Chondrocyte (in vitro differentiated cells): ENCODE results near the gene PACC1. TPM values are rescaled to one million over a fixed set of nuclear protein-coding genes. Genes with fewer than 3 reads are reported as not detected.
"Not testable (repeated sequence)": the region's sequence is repeated elsewhere in the genome, so short reads cannot be mapped to it uniquely, and the experiment has no call there.

ENCODE experiments used
- DNase-seq: peaks from one replicate; pipeline ENCODE4 v3.0.0; 2021; ENCODE audit warnings: mixed read lengths, low spot score
- H3K27ac Mint-ChIP-seq: one replicate; pipeline ENCODE4 v1.8.0; 2021; ENCODE audit warnings: mild to moderate bottlenecking, moderate library complexity, mixed read lengths; ENCODE audit not compliant: unreplicated experiment
- H3K27me3 Mint-ChIP-seq: 2 replicates; pipeline ENCODE4 v1.8.0; 2021; ENCODE audit warnings: low read depth, mixed read lengths
- H3K36me3 Mint-ChIP-seq: 2 replicates; pipeline ENCODE4 v1.8.0; 2021; ENCODE audit warnings: low read depth, mixed read lengths
- H3K4me1 Mint-ChIP-seq: 2 replicates; pipeline ENCODE4 v1.8.0; 2021; ENCODE audit warnings: low read depth, mild to moderate bottlenecking, mixed read lengths
- H3K4me3 Mint-ChIP-seq: one replicate; pipeline ENCODE4 v1.8.0; 2021; ENCODE audit warnings: mild to moderate bottlenecking, moderate library complexity, mixed read lengths; ENCODE audit not compliant: unreplicated experiment
- H3K9me3 Mint-ChIP-seq: 2 replicates; pipeline ENCODE4 v1.8.0; 2021; ENCODE audit warnings: low read depth, mixed read lengths
- CTCF ChIP-seq: fragments of 200-600 bp; sonication (generic); IDR thresholded peaks from 2 replicates; pipeline ENCODE4 v1.5.0; 2021; ENCODE audit warnings: antibody characterized with exemption, mild to moderate bottlenecking, moderate library complexity
- total RNA-seq: library from RNA; stranded (reverse); gene quantifications from 3 replicates; pipeline ENCODE4 v1.2.1, GENCODE V29; 2021

PACC1 gene
- total RNA-seq, 1 donor from 2014 or later = 11.2 TPM

- TF ChIP-seq CTCF = no peak
- Mint-ChIP-seq H3K9me3 (peaks cover 25% of the 10 kb centered on the region), H3K36me3 (peaks cover 24% of the 10 kb centered on the region)
Measured at GRCh38 chr1:212397171-212397570, 17.5 kb downstream of the PACC1 start.

GRCh38 chr1:212396638-212397037 is 18.0 kb downstream of the PACC1 start:
- no peak for DNase-seq
- peaks cover 25% of the 10 kb centered on the region for H3K36me3 Mint-ChIP-seq

More at GRCh38 chr1:212397171-212397570, 17.5 kb downstream of the PACC1 start:
- Mint-ChIP-seq H3K27me3 (no peaks in the 10 kb centered on the region), H3K4me3 (no peak overlapping the region), H3K4me1 (peaks cover under 1% of the 10 kb centered on the region), H3K27ac (no peak overlapping the region)
- no peak for DNase-seq

GRCh38 chr1:212395678-212396437 is 18.8 kb downstream of the PACC1 start:
- not testable (repeated sequence) for H3K27me3 Mint-ChIP-seq, DNase-seq, H3K27ac Mint-ChIP-seq, H3K4me3 Mint-ChIP-seq, H3K4me1 Mint-ChIP-seq
- Mint-ChIP-seq H3K36me3 (peaks cover 31% of the 10 kb centered on the region), H3K9me3 (peaks cover 35% of the 10 kb centered on the region)

More at GRCh38 chr1:212396638-212397037, 18.0 kb downstream of the PACC1 start:
- Mint-ChIP-seq H3K9me3 (peaks cover 28% of the 10 kb centered on the region), H3K27me3 (no peaks in the 10 kb centered on the region), H3K4me1 (no peaks in the 10 kb centered on the region), H3K4me3 (no peak overlapping the region), H3K27ac (no peak overlapping the region)
- TF ChIP-seq CTCF = no peak

- TF ChIP-seq CTCF = no peak
- Mint-ChIP-seq H3K4me1 (no peaks in the 10 kb centered on the region), H3K9me3 (peaks cover 31% of the 10 kb centered on the region), H3K4me3 (no peak overlapping the region), H3K36me3 (peaks cover 49% of the 10 kb centered on the region), H3K27ac (no peak overlapping the region), H3K27me3 (no peaks in the 10 kb centered on the region)
- DNase-seq = no peak
Measured at GRCh38 chr1:212388985-212389716, 25.5 kb downstream of the PACC1 start.

- H3K4me1 Mint-ChIP-seq = no peaks in the 10 kb centered on the region
- TF ChIP-seq CTCF = no peak
- no peak for DNase-seq
- peaks cover 14% of the 10 kb centered on the region for H3K9me3 Mint-ChIP-seq
- H3K36me3 Mint-ChIP-seq = peaks cover 38% of the 10 kb centered on the region
- no peak overlapping the region for H3K27ac Mint-ChIP-seq
- no peaks in the 10 kb centered on the region for H3K27me3 Mint-ChIP-seq
- no peak overlapping the region for H3K4me3 Mint-ChIP-seq
Measured at GRCh38 chr1:212386029-212386428, 28.7 kb downstream of the PACC1 start.
